ENCODE results near the gene LMX1B.

GRCh38 chr9:126565336-126566128 is 48.2 kb upstream of the LMX1B start:
- TF ChIP-seq CTCF (IDR thresholded peaks at IDR 0.05) (no peak), POLR2A (IDR thresholded peaks at IDR 0.05) (no peak)
